Neuron (in vitro differentiated cells): ENCODE data around the gene FASN.

ENCODE experiments used
- H2AFZ ChIP-seq: one replicate; pipeline ENCODE4 v1.6.1; 2013; ENCODE audit warnings: low read depth, mild to moderate bottlenecking, inconsistent platforms, low read length, moderate library complexity
- H3K27me3 ChIP-seq: one replicate; pipeline ENCODE4 v1.6.1; 2013; ENCODE audit warnings: low read length; ENCODE audit not compliant: insufficient read depth
- H3K36me3 ChIP-seq: one replicate; pipeline ENCODE4 v1.6.1; 2013; ENCODE audit warnings: low read length; ENCODE audit not compliant: insufficient read depth
- H3K4me1 ChIP-seq: one replicate; pipeline ENCODE4 v1.6.1; 2013; ENCODE audit warnings: low read length; ENCODE audit not compliant: insufficient read depth
- H3K4me3 ChIP-seq: 2 replicates; pipeline ENCODE4 v1.5.1; 2013; ENCODE audit warnings: mild to moderate bottlenecking, low read length, moderate library complexity
- H3K9me3 ChIP-seq: one replicate; pipeline ENCODE4 v1.6.1; 2013; ENCODE audit warnings: low read length

FASN gene

GRCh38 chr17:82126556-82127314 lies 28.7 kb upstream of the FASN start:
- H3K4me3 ChIP-seq: no peak overlapping the region
- H3K36me3 ChIP-seq: peaks cover 9% of the 10 kb centered on the region
- no peak overlapping the region for H2AFZ ChIP-seq
- H3K9me3 ChIP-seq: no peaks in the 10 kb centered on the region
- no peaks in the 10 kb centered on the region for H3K27me3 ChIP-seq
- no peaks in the 10 kb centered on the region for H3K4me1 ChIP-seq

GRCh38 chr17:82124101-82124500 lies 26.1 kb upstream of the FASN start:
- peaks cover 3% of the 10 kb centered on the region for H3K4me1 ChIP-seq
- no peak overlapping the region for H2AFZ ChIP-seq
- no peaks in the 10 kb centered on the region for H3K27me3 ChIP-seq
- H3K4me3 ChIP-seq: no peak overlapping the region
- peaks cover 9% of the 10 kb centered on the region for H3K36me3 ChIP-seq
- H3K9me3 ChIP-seq: no peaks in the 10 kb centered on the region

- Histone ChIP-seq H2AFZ (no peak overlapping the region), H3K4me3 (no peak overlapping the region), H3K27me3 (no peaks in the 10 kb centered on the region), H3K36me3 (peaks cover 3% of the 10 kb centered on the region), H3K9me3 (no peaks in the 10 kb centered on the region), H3K4me1 (peaks cover 17% of the 10 kb centered on the region)
Observed at GRCh38 chr17:82121660-82122629, 23.9 kb upstream of the FASN start.

GRCh38 chr17:82121246-82121645 lies 23.2 kb upstream of the FASN start:
- no peak overlapping the region for H2AFZ ChIP-seq
- no peaks in the 10 kb centered on the region for H3K27me3 ChIP-seq
- H3K4me3 ChIP-seq: no peak overlapping the region
- peaks cover 17% of the 10 kb centered on the region for H3K4me1 ChIP-seq
- H3K36me3 ChIP-seq: no peaks in the 10 kb centered on the region
- no peaks in the 10 kb centered on the region for H3K9me3 ChIP-seq

GRCh38 chr17:82120148-82120547 lies 22.1 kb upstream of the FASN start:
- Histone ChIP-seq H2AFZ (no peak overlapping the region), H3K4me1 (peaks cover 17% of the 10 kb centered on the region), H3K9me3 (no peaks in the 10 kb centered on the region), H3K36me3 (no peaks in the 10 kb centered on the region), H3K4me3 (no peak overlapping the region), H3K27me3 (no peaks in the 10 kb centered on the region)

GRCh38 chr17:82118815-82119380 lies 20.9 kb upstream of the FASN start:
- Histone ChIP-seq H3K4me3 (no peak overlapping the region), H3K9me3 (no peaks in the 10 kb centered on the region), H3K27me3 (no peaks in the 10 kb centered on the region), H3K36me3 (peaks cover 2% of the 10 kb centered on the region), H3K4me1 (peaks cover 17% of the 10 kb centered on the region), H2AFZ (no peak overlapping the region)

- Histone ChIP-seq H3K36me3 (peaks cover 3% of the 10 kb centered on the region), H3K4me1 (peaks cover 17% of the 10 kb centered on the region), H3K4me3 (no peak overlapping the region), H3K27me3 (no peaks in the 10 kb centered on the region), H3K9me3 (no peaks in the 10 kb centered on the region), H2AFZ (no peak overlapping the region)
Observed at GRCh38 chr17:82118168-82118814, 20.3 kb upstream of the FASN start.

GRCh38 chr17:82117139-82118090 lies 19.4 kb upstream of the FASN start:
- peaks cover 17% of the 10 kb centered on the region for H3K4me1 ChIP-seq
- no peak overlapping the region for H2AFZ ChIP-seq
- H3K27me3 ChIP-seq: no peaks in the 10 kb centered on the region
- H3K4me3 ChIP-seq: no peak overlapping the region
- peaks cover 3% of the 10 kb centered on the region for H3K36me3 ChIP-seq
- H3K9me3 ChIP-seq: no peaks in the 10 kb centered on the region

- Histone ChIP-seq H3K9me3 (no peaks in the 10 kb centered on the region), H3K27me3 (no peaks in the 10 kb centered on the region), H3K4me1 (peaks cover 17% of the 10 kb centered on the region), H3K36me3 (peaks cover 3% of the 10 kb centered on the region), H2AFZ (no peak overlapping the region), H3K4me3 (no peak overlapping the region)
Observed at GRCh38 chr17:82116246-82116645, 18.2 kb upstream of the FASN start.

GRCh38 chr17:82114872-82115271 lies 16.8 kb upstream of the FASN start:
- no peaks in the 10 kb centered on the region for H3K27me3 ChIP-seq
- H3K4me1 ChIP-seq: peaks cover 17% of the 10 kb centered on the region
- H3K9me3 ChIP-seq: no peaks in the 10 kb centered on the region
- no peak overlapping the region for H2AFZ ChIP-seq
- H3K4me3 ChIP-seq: no peak overlapping the region
- H3K36me3 ChIP-seq: peaks cover 3% of the 10 kb centered on the region

GRCh38 chr17:82114447-82114846 lies 16.4 kb upstream of the FASN start:
- H3K36me3 ChIP-seq: peaks cover 3% of the 10 kb centered on the region
- H3K9me3 ChIP-seq: no peaks in the 10 kb centered on the region
- no peak overlapping the region for H3K4me3 ChIP-seq
- no peak overlapping the region for H2AFZ ChIP-seq
- H3K4me1 ChIP-seq: peaks cover 17% of the 10 kb centered on the region
- no peaks in the 10 kb centered on the region for H3K27me3 ChIP-seq

- peaks cover 3% of the 10 kb centered on the region for H3K36me3 ChIP-seq
- H3K4me1 ChIP-seq: peaks cover 14% of the 10 kb centered on the region
- H3K9me3 ChIP-seq: no peaks in the 10 kb centered on the region
- H3K4me3 ChIP-seq: no peak overlapping the region
- no peaks in the 10 kb centered on the region for H3K27me3 ChIP-seq
- no peak overlapping the region for H2AFZ ChIP-seq
Observed at GRCh38 chr17:82113941-82114340, 15.9 kb upstream of the FASN start.
